UCSD-AML1 (cell line): Measurements from ENCODE around the gene SH3BP5.
A peak's percentile ranks its signal among the peaks of the same experiment; 100 is the strongest.

Experiments
- DNase-seq: peaks from one replicate; lab custom pipeline; 2025; ENCODE audit not compliant: unreplicated experiment; lab: John Stamatoyannopoulos, UW

Gene SH3BP5

GRCh38 chr3:15347063-15347736, 14.8 kb upstream of the SH3BP5 start:
- no peak for DNase-seq

GRCh38 chr3:15346516-15346915, 14.1 kb upstream of the SH3BP5 start:
- no peak for DNase-seq

DNA sequence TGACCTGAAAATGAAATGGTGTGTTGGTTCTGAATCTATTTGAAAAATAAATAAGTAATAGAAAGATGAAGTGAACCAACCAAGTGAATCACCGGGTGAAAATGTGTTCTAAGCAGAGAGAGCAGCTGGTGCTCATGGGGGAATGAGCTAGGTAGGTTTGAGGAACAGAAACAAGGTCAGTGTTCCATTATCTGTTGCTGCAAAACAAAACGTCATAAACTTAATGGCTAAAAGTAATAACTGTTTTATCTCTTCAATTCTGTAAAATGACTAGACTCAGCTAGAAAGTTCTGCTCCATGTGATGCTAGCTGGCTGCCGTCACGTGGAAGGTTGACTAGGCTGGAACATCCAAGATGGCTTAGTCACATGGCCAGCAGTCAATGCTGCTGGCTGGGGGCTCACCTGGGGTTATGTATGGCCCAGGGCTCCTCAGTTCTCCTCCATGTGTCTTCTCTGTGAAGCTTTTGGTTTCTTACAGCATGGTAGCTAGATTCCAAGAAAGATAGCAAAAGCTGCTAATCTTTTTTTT, 13.3 kb upstream of the SH3BP5 start:
- no peak for DNase-seq

DNA sequence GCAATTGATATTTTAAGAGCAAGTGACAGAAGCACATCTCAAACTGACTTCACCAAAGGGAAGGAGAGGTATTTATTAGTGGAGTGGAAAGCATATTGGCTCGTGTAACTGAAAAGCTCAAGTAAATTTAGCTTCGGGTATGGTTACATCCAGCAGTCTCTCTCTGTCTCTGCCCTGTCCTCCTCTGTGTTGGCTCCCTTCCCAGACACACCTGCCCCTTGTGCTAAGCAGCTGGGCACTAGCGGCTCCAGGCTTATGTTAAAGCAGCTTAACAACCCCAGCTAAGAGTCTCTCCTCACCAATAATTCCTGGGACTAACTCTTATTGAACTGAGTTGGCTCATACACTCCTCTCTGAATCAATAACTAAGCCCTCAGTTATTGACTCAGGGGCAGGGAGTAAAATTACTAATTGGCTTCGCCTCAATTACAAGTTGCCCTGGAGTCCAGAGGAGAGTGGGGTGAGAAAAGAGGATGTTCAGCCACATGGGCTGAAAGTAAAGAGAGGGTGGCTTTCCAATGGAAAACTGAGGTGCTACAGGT, 12.8 kb upstream of the SH3BP5 start:
- DNase-seq = no peak

DNA sequence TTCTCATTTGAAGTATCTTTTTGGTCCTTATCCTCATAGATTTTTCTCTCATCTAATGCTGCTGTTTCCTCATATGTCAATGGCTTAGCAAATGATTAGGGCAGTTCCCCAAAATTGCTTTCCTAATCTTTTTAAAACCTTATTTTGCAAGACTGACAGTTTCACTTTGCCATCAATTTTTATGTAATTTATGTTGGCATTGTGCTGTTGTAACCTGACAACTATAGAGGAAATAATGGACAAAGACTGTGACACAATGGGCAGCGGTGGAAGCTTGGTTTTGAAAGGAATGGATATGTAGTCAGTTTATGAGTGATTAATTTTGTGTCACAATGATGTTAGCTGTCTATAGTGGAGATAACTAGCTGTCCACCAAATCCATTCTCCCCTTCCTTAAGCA, 10.6 kb upstream of the SH3BP5 start:
- DNase-seq = no peak

- no peak for DNase-seq
Observed at GRCh38 chr3:15342246-15342645, 9.9 kb upstream of the SH3BP5 start.

GRCh38 chr3:15341030-15341726, 8.8 kb upstream of the SH3BP5 start:
- DNase-seq = no peak

DNA sequence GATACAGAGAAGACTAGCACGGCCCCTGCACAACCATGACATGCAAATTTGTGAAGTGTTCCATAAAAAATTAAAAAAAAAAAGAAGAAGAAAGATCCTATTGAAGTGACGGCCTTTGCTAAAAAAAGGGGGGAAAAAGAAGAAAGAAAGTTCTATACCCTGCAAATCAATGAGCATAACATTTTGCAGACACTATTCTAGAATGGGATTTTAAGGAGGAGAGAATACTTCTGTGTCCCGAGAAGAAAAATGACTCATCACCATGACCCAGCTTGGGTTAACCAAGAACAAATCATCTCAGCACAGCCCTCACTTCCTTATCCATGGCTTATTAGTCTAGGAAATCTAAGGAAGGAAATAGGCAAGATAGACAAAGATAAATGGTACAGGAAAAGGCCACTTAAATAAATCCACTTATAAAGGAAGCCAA, 7.4 kb upstream of the SH3BP5 start:
- no peak for DNase-seq

GRCh38 chr3:15339001-15339400, 6.6 kb upstream of the SH3BP5 start:
- DNase-seq = no peak

DNA sequence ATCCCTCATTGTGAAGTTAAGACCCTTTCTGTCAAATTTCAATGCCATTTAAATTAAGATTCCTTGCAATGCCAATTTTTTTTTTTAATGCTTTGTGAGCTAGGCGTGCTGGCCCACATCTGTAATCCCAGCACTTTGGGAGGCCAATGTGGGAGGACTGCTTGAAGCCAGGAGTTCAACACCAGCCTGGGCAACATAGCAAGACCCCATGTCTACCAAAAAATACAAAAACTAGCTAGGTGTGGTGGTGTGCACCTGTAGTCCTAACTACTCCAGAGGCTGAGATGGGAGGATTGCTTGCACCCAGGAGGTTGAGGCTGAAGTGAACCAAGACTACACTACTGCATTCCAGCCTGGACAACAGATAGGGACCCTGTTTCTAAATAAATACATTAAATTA, 5.6 kb upstream of the SH3BP5 start:
- DNase-seq = no peak

DNA sequence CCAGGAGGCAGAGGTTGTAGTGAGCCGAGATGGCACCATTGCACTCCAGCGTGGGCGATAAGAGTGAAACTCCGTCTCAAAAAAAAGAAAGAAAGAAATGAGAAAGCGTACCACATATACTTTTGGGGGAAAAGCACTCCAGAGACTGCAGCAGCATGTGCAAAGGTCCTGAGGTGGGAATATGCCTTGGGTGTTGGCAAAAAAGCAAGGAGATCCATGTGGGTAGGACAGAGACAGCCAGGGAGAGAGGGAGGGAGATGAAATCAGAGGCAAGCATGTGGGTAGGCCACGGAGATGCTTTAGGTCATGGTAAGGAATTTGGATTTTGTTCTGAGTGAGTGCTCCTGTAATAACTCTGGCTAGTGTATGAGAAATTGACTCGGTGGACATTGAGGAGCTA, 3.7 kb upstream of the SH3BP5 start:
- DNase-seq = no peak

DNA sequence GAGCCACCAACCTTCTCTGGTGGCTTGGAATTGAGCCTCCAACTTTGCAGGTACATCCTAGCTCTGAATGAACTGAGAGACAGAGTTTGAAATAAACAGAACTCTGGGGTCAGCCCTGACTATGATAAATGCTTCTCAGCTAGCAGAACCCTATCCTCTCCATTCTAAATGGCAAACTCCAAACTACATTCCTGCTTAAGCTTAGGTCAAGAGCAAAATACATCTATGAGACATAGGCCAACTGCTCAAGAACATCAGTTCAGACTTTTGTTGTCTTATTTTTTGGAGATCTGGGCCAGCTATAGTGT, 1.5 kb upstream of the SH3BP5 start:
- DNase-seq = no peak

DNA sequence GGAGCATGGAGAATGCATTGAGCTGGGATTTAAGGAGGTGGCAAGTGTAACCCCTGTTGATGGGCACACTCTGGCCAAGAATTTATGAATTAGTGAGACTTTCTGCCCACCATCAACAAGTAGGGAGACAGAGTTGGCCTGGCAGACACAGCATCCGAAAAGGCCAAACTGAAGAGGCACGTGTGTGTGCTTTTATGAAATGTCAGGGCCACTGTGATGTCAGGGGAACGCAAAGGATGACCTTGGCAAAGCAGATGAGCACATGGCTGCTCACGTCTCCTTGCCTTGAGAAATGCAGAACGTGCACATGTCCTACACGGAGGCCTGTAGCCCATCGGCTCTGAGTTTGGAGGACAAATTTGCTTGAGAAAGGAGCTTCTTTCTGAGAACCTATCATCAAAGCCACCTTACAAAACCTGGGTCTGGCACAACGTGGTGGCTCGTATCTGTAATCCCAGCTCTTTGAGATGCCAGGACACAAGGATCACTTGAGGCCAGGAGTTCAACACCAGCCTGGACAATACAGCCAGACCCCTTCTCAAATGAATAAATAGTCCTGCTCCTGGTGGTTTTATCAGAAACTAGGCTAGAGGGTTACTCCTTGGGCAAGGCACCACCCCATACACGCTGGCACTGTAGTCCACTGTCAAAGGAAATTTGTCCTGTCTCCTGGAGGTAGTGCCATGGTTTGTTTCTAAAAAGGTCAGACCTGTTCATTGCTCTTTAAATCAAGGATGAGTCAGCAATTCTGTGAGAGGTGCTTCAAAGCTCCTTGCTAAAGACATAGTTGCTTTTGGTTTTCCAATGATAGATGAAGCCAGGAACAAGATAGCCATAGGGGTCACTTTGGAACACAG, 941 bp upstream of the SH3BP5 start:
- DNase-seq = no peak

DNA sequence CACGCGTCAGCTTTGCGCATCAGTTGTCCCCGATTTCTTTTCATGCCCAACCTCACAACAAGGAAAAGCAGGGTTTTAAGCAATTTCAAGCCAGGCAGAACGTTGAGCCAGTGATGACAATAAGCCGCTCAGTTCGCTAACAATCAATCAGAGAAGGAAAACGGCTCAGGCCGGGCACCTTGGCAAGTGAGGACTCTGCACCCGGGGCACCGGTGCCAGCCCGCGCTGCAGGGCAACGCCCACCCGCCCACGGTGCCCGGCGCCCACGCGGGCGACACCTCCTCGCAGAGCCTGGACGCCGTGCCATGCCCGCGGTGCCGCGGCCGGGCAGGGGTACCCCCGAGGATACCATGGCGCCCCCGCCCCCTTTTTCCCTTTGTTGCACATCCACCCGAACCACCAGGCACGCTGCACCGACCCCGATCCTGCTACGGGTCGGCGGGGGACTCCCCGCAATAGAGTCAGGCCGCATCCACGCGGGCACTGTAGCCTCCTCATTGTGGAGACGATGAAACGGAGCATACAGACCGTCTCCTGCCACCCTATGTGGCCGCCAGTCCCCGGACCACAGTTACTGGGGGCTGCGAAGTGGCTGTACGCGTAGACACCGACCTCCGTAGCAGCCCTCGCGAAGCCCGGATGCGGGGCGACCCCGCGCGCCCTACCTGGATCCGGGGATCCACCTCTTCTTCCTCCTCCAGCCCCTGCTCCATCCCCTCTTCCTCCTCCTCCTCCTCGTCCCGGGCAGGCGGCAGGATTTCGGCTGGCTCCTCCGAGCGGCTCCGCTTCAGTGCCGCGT, 581 bp downstream of the SH3BP5 start:
- no peak for DNase-seq

GRCh38 chr3:15331072-15331605, 1.2 kb downstream of the SH3BP5 start:
- DNase-seq = no peak

DNA sequence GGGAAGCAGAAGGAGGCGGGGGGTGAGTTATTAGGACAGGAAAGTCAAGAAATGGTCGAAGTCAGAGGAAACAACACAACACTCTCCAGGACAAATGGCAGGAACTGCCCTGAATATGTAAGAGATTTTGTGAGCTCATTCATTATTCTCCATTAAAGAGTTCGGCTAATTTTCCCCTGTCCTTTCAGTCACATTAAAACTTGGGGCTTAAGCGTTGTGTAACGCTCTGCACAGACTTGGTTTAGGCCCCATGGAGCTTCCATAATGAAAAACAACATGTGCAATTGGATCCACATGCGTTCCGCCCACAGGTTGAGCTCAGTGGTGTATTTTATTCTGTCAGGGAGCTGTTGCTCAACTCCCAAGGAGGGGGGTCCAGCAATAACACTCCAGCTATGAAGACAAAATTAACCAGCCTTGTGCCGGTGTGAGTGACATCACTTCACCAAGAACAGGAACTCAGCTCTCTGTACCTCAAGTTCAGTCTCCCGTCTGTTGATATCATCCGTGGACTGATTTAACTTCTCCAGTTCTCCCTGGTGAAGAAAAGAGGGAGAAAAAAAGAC, 2.3 kb downstream of the SH3BP5 start:
- DNase-seq = no peak

GRCh38 chr3:15329046-15330005, 3.1 kb downstream of the SH3BP5 start:
- DNase-seq = no peak

DNA sequence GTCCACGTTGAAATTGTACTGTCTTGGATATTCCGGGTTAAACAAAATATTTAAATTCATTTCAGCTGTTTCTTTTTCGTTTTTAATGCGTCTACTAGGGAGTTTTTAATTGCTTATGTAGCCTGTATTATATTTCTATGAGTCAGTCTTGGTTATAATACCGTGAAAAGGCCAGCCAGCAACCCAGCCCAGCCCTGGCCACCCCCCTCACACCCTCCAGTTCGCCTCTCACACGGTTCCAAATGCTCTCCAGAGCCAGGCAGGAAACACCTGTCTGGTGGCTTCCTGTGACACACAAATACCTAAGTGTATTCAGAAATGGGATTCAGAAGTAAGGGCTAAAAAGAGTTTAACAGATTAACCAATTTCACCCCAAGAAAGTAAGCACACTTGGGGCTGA, 4.4 kb downstream of the SH3BP5 start:
- DNase-seq = peak; percentile 67

DNA sequence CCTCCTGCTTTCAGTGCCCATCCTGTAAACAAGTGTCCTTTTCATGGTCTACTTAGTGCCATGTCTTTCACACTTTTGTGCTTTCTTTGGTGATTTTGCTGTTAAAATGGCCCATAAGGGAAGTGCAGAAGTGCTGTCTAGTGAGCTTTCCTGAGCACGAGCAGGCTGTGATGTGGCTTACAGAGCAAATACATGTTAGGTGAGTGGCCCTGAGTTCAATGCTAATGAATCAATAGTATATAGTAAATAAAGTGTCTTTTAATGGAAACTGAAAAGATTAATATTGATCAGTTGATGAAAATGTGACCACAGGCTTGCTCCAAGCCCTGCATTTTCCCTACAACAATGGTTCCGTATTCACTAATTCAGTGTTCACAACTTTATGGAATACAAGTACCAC, 5.7 kb downstream of the SH3BP5 start:
- DNase-seq = no peak
